Prostate gland (tissue), 2 donors: Measurements from ENCODE around the gene SPPL3. TPM values are rescaled to one million over a fixed set of nuclear protein-coding genes. Genes with fewer than 3 reads are reported as not detected.

ENCODE experiments used
- DNase-seq: peaks from one replicate; pipeline ENCODE4 v3.0.0-alpha.2; 2019; ENCODE audit warnings: low spot score
- H3K27ac ChIP-seq, 2 donors: fragments of 200-600 bp; sonication (generic); 2 replicates each; pipeline ENCODE4 v1.5.1; 2017 to 2019
- H3K27me3 ChIP-seq: fragments of 200-600 bp; sonication (generic); replicated peaks from 2 replicates; pipeline ENCODE4 v1.5.1; 2019; ENCODE audit not compliant: insufficient read depth
- H3K36me3 ChIP-seq, 2 donors: fragments of 200-600 bp; sonication (generic); 1 replicate in 1 of 2; 2 replicates in 1 of 2; pipeline versions ENCODE4 v1.5.1 to v1.8.1; 2017 to 2019
- H3K4me1 ChIP-seq: fragments of 200-600 bp; sonication (generic); replicated peaks from 2 replicates; pipeline ENCODE4 v1.5.1; 2019
- H3K4me3 ChIP-seq, 2 donors: fragments of 200-600 bp; sonication (generic); 2 replicates each; pipeline ENCODE4 v1.5.1; 2017 to 2019
- H3K9me3 ChIP-seq: fragments of 200-600 bp; sonication (generic); 2 replicates; pipeline ENCODE4 v1.5.1; 2017
- CTCF ChIP-seq, 4 experiments: fragments of 200-600 bp in 2 of 4; fragments of 450-650 bp in 2 of 4; sonication (generic) in 2 of 4; IDR thresholded peaks; 1 replicate in 3 of 4; 2 replicates in 1 of 4; pipeline ENCODE4 v1.5.1; 2016 to 2019; ENCODE audit warnings: antibody characterized with exemption in 4 of 4, mild to moderate bottlenecking in 2 of 4, moderate library complexity in 2 of 4
- POLR2A ChIP-seq: fragments of 450-650 bp; IDR thresholded peaks from one replicate; pipeline ENCODE4 v1.6.1; 2016; ENCODE audit warnings: antibody characterized with exemption, mild to moderate bottlenecking
- POLR2AphosphoS5 ChIP-seq: sonication (generic); formaldehyde crosslinking; IDR thresholded peaks from one replicate; pipeline ENCODE4 v1.6.1; 2017; ENCODE audit warnings: antibody characterized with exemption
- WGBS: methylation state at CpG from one replicate; pipeline ENCODE4 v1.1.5; 2018; 5-methylcytosine and 5-hydroxymethylcytosine counted together
- intact Hi-C: fragments of 100-400 bp; cut with DNase I; formaldehyde crosslinking; loops from one replicate; pipeline ENCODE4 v1.14.2; 2022
- total RNA-seq, 2 donors: library from RNA; depleted of rRNA; stranded (reverse); fragments of >200 nt; gene quantifications; one replicate each; pipeline ENCODE4 v1.1.0, GENCODE V29; 2016

SPPL3 gene
- total RNA-seq, 2 donors from 2014 or later = 36.0 to 37.1 TPM

- H3K9me3 ChIP-seq = no peaks in the 10 kb centered on the region
- H3K36me3 ChIP-seq = no peaks in the 10 kb centered on the region
Measured at GRCh38 chr12:120943482-120943881, 39.3 kb upstream of the SPPL3 start.

DNA sequence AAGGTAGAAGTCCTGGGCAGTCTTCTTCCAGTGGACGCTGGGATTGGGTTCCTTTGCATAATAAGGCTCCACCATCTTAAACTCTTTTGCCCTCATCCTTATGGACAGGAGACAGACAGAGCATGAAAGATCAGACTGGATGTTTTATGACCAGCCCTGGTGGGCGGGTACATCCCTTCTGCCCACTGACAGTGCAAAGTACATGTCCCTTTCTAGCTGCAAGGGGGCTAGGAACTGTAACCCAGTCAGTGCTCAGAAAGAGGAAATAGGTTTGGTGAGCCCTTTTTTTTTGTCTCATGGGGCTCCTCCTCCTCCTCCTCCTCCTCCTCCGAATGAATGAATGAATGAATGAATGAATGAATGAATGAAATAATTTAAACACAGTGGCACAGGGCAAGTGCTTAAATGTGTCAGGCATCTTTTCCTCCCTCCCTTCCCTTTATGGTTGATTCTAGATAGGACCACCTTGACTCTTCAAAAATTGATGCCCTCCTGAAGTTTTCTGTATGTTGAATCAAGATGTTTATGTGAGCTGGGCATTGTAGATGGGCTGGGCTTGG, 37.8 kb upstream of the SPPL3 start:
- Histone ChIP-seq H3K9me3 (no peaks in the 10 kb centered on the region), H3K4me1 (no peaks in the 10 kb centered on the region), H3K4me3 (no peak overlapping the region), H3K27ac (no peak overlapping the region), H3K36me3 (no peaks in the 10 kb centered on the region), H3K27me3 (no peaks in the 10 kb centered on the region)
- WGBS = 52% methylated on average over 3 of the region's 3 CpGs
- DNase-seq = no peak
- intact Hi-C loops = no loop called here
- TF ChIP-seq POLR2A = no peak
- no peak for TF ChIP-seq POLR2AphosphoS5
- TF ChIP-seq CTCF (IDR thresholded peaks at IDR 0.05) = no peak

More at GRCh38 chr12:120943482-120943881, 39.3 kb upstream of the SPPL3 start:
- TF ChIP-seq POLR2AphosphoS5 (no peak), CTCF (IDR thresholded peaks at IDR 0.05) (no peak), POLR2A (no peak)
- no peak overlapping the region for H3K4me3 ChIP-seq
- 85% methylated on average over 3 of the region's 3 CpGs for WGBS
- intact Hi-C loops = no loop called here
- no peaks in the 10 kb centered on the region for H3K27me3 ChIP-seq
- H3K27ac ChIP-seq = no peak overlapping the region
- DNase-seq = no peak
- no peaks in the 10 kb centered on the region for H3K4me1 ChIP-seq

- 95% methylated on average over 4 of the region's 4 CpGs for WGBS
- Histone ChIP-seq H3K27ac (no peak overlapping the region), H3K9me3 (no peaks in the 10 kb centered on the region), H3K4me1 (no peaks in the 10 kb centered on the region), H3K27me3 (no peaks in the 10 kb centered on the region), H3K4me3 (no peak overlapping the region), H3K36me3 (no peaks in the 10 kb centered on the region)
- intact Hi-C loops = no loop called here
- TF ChIP-seq POLR2AphosphoS5 = no peak
- no peak for TF ChIP-seq POLR2A
- no peak for DNase-seq
Measured at GRCh38 chr12:120941412-120941811, 37.3 kb upstream of the SPPL3 start.

GRCh38 chr12:120940799-120941198, 36.6 kb upstream of the SPPL3 start:
- no peak for DNase-seq
- intact Hi-C loops = no loop called here
- Histone ChIP-seq H3K27ac (no peak overlapping the region), H3K9me3 (no peaks in the 10 kb centered on the region), H3K4me3 (no peak overlapping the region), H3K36me3 (no peaks in the 10 kb centered on the region), H3K4me1 (no peaks in the 10 kb centered on the region), H3K27me3 (no peaks in the 10 kb centered on the region)
- TF ChIP-seq POLR2A (no peak), POLR2AphosphoS5 (no peak), CTCF (IDR thresholded peaks at IDR 0.05) (no peak)
- 71% methylated on average over 5 of the region's 5 CpGs for WGBS

DNA sequence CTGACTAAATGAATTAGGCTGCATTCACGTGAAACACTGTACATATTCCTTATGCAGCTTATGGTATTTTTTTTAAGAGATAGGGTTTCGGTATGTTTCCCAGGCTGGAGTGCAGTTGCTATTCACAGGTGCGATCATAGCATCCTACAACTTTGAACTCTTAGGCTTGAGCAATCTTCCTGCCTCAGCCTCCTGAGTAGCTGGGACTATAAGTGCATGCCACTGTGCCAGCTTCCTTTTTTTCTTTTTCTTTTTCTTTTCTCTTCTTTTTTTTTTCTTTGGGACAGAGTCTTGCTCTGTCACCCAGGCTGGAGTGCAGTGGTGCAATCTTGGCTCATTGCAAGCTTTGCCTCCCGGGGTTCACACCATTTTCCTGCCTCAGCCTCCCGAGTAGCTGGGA, 35.8 kb upstream of the SPPL3 start:
- H3K4me1 ChIP-seq = no peaks in the 10 kb centered on the region
- no peak for TF ChIP-seq POLR2AphosphoS5
- intact Hi-C loops = no loop called here
- no peaks in the 10 kb centered on the region for H3K36me3 ChIP-seq
- WGBS = 65% methylated on average over 5 of the region's 5 CpGs
- H3K9me3 ChIP-seq = no peaks in the 10 kb centered on the region
- H3K27me3 ChIP-seq = no peaks in the 10 kb centered on the region
- DNase-seq = no peak
- H3K4me3 ChIP-seq = no peak overlapping the region
- no peak overlapping the region for H3K27ac ChIP-seq

GRCh38 chr12:120939523-120939922, 35.4 kb upstream of the SPPL3 start:
- TF ChIP-seq POLR2A (no peak), POLR2AphosphoS5 (no peak), CTCF (IDR thresholded peaks at IDR 0.05) (no peak)
- Histone ChIP-seq H3K9me3 (no peaks in the 10 kb centered on the region), H3K27ac (no peak overlapping the region), H3K27me3 (no peaks in the 10 kb centered on the region), H3K4me1 (no peaks in the 10 kb centered on the region), H3K4me3 (no peak overlapping the region), H3K36me3 (no peaks in the 10 kb centered on the region)
- WGBS = 44% methylated on average over 3 of the region's 3 CpGs
- intact Hi-C loops = no loop called here
- no peak for DNase-seq
